ENCODE measurements around the gene FAM20B.

The FAM20B gene

GRCh38 chr1:179121159-179121938, 95.7 kb downstream of the FAM20B start:
- Mint-ChIP-seq H3K27ac (no peak overlapping the region), H3K4me1 (peaks cover 6% of the 10 kb centered on the region), H3K9me3 (no peaks in the 10 kb centered on the region), H3K36me3 (ENCODE audit: low read depth) (peaks cover 48% of the 10 kb centered on the region), H3K4me3 (no peak overlapping the region), H3K27me3 (ENCODE audit: low read depth, poor library complexity) (no peaks in the 10 kb centered on the region)
- DNase-seq = no peak
- peak; percentile 46 for TF ChIP-seq CTCF (IDR thresholded peaks at IDR 0.05)

- no peak overlapping the region for H3K27ac Mint-ChIP-seq
- no peak for DNase-seq
- no peaks in the 10 kb centered on the region for H3K4me1 Mint-ChIP-seq
- peaks cover 24% of the 10 kb centered on the region for H3K36me3 Mint-ChIP-seq (ENCODE audit: low read depth)
- H3K9me3 Mint-ChIP-seq = no peaks in the 10 kb centered on the region
- H3K27me3 Mint-ChIP-seq (ENCODE audit: low read depth, poor library complexity) = no peaks in the 10 kb centered on the region
- no peak overlapping the region for H3K4me3 Mint-ChIP-seq
- no peak for TF ChIP-seq CTCF (IDR thresholded peaks at IDR 0.05)
Observed at GRCh38 chr1:179124873-179125272, 99.2 kb downstream of the FAM20B start.
